Hepatocyte (in vitro differentiated cells): Measurements from ENCODE around the gene SPOCK3.

Experiments used
- EZH2 ChIP-seq: fragments of 200-600 bp; sonication (generic); IDR thresholded peaks from 2 replicates; pipeline ENCODE4 v1.6.1; 2016; ENCODE audit warnings: antibody characterized with exemption, mild to moderate bottlenecking, borderline replicate concordance
- TF ChIP-seq, protein P1 (sequence below): fragments of 200-600 bp; sonication (generic); IDR thresholded peaks from 2 replicates; pipeline ENCODE4 v1.5.1; 2016; ENCODE audit warnings: antibody characterized with exemption, mild to moderate bottlenecking; ENCODE audit not compliant: poor library complexity

DNA sequence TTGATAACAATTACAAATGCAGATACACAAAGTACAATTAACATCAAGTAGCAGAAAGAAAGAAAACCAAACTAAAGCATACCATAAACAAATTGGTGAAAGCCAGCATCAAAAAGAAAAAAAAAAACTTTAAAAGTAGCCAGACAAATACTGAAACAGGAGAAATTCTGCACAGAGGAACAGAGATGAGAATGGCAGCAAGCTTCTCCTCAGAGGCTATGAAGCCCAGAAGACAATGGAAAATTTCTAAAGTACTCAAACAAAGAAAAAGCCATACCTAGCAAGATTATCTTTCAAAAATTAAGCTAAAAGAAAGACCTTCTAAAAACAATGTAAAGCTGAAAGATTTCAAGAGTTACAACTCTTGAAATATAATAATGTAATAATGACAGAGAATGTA lies 471.3 kb downstream of the SPOCK3 start:
- TF ChIP-seq, protein P1, sequence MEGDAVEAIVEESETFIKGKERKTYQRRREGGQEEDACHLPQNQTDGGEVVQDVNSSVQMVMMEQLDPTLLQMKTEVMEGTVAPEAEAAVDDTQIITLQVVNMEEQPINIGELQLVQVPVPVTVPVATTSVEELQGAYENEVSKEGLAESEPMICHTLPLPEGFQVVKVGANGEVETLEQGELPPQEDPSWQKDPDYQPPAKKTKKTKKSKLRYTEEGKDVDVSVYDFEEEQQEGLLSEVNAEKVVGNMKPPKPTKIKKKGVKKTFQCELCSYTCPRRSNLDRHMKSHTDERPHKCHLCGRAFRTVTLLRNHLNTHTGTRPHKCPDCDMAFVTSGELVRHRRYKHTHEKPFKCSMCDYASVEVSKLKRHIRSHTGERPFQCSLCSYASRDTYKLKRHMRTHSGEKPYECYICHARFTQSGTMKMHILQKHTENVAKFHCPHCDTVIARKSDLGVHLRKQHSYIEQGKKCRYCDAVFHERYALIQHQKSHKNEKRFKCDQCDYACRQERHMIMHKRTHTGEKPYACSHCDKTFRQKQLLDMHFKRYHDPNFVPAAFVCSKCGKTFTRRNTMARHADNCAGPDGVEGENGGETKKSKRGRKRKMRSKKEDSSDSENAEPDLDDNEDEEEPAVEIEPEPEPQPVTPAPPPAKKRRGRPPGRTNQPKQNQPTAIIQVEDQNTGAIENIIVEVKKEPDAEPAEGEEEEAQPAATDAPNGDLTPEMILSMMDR, result no peak
- TF ChIP-seq EZH2, result no peak
